NB4 (cell line): ENCODE measurements around the gene KDM1B.

Source experiments
- POLR2A ChIP-seq: IDR thresholded peaks from 2 replicates; pipeline ENCODE4 v1.6.1; 2011; ENCODE audit warnings: mild to moderate bottlenecking; ENCODE audit not compliant: insufficient read length; ENCODE audit errors: extremely low read depth
- TF ChIP-seq, protein P1 (sequence below): IDR thresholded peaks from one replicate; pipeline ENCODE4 v1.5.1; 2012; ENCODE audit warnings: low read depth, low read length

DNA sequence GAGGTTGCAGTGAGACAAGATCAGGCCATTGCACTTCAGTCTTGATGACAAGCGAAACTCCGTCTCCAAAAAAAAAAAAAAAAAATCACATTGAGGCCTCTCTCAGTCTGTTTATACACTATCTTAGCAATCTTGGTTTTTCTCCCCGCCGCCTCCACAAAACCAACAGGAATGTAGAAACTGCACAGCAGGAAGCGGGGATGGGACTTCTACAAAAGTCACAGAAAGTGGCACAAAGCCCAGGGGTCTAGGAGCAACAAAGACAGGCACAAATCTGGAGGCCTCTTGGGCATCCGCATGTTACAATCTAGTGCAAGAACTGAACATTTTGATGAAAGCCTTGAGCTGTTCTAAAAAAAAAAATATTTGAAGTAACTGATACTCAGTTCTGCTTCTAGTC, 48.6 kb downstream of the KDM1B start:
- TF ChIP-seq, protein P1, sequence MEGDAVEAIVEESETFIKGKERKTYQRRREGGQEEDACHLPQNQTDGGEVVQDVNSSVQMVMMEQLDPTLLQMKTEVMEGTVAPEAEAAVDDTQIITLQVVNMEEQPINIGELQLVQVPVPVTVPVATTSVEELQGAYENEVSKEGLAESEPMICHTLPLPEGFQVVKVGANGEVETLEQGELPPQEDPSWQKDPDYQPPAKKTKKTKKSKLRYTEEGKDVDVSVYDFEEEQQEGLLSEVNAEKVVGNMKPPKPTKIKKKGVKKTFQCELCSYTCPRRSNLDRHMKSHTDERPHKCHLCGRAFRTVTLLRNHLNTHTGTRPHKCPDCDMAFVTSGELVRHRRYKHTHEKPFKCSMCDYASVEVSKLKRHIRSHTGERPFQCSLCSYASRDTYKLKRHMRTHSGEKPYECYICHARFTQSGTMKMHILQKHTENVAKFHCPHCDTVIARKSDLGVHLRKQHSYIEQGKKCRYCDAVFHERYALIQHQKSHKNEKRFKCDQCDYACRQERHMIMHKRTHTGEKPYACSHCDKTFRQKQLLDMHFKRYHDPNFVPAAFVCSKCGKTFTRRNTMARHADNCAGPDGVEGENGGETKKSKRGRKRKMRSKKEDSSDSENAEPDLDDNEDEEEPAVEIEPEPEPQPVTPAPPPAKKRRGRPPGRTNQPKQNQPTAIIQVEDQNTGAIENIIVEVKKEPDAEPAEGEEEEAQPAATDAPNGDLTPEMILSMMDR = no peak
- TF ChIP-seq POLR2A = no peak
